Pulmonary artery endothelial cell (primary cell): ENCODE data around the gene ZSCAN10. TPM values are rescaled to one million over a fixed set of nuclear protein-coding genes. Genes with fewer than 3 reads are reported as not detected.

Source experiments
- DNase-seq: peaks from one replicate; pipeline ENCODE4 v3.0.0-alpha.2; 2011; ENCODE audit warnings: low read depth, low spot score
- total RNA-seq: library from RNA; depleted of rRNA; stranded (reverse); fragments of >200 nt; gene quantifications from 2 replicates; pipeline ENCODE4 v1.2.3, GENCODE V29; 2014

The ZSCAN10 gene
- total RNA-seq, 1 donor from 2014 or later = not detected

GRCh38 chr16:3049921-3050481 is 49.1 kb downstream of the ZSCAN10 start:
- no peak for DNase-seq

GRCh38 chr16:3047387-3047720 is 51.7 kb downstream of the ZSCAN10 start:
- DNase-seq = no peak

- no peak for DNase-seq
Measured at GRCh38 chr16:3046641-3047386, 52.3 kb downstream of the ZSCAN10 start.

GRCh38 chr16:3045758-3046640 is 53.1 kb downstream of the ZSCAN10 start, which contains the start of gene MMP25:
TSS of gene MMP25 (plus strand) at chr16:3046561. CDS start at chr16:3046918, 357 bp downstream.
- DNase-seq = no peak

- DNase-seq = no peak
Measured at GRCh38 chr16:3044708-3045107, 54.4 kb downstream of the ZSCAN10 start.

- DNase-seq = no peak
Measured at GRCh38 chr16:3042376-3042775, 56.7 kb downstream of the ZSCAN10 start.

GRCh38 chr16:3038896-3039295 is 60.2 kb downstream of the ZSCAN10 start:
- no peak for DNase-seq

Other genes starting within 250 kb of the ZSCAN10 start
- gene PRSS22, start 241.1 kb downstream of the ZSCAN10 start, total RNA-seq = not detected in 2 replicates
- gene FLYWCH2, start 216.1 kb downstream of the ZSCAN10 start, total RNA-seq = 38.9 and 49.6 TPM in 2 replicates
- 32.5 and 33.4 TPM in 2 replicates for gene FLYWCH1, start 187.4 kb downstream of the ZSCAN10 start, total RNA-seq
- not detected in 2 replicates for gene KREMEN2, start 135.0 kb downstream of the ZSCAN10 start, total RNA-seq
- 15.9 and 16.2 TPM in 2 replicates for gene PAQR4, start 129.9 kb downstream of the ZSCAN10 start, total RNA-seq
- 4.6 and 8.2 TPM in 2 replicates for gene PKMYT1, start 118.8 kb downstream of the ZSCAN10 start, total RNA-seq
- not detected in 2 replicates for gene CLDN9, start 86.4 kb downstream of the ZSCAN10 start, total RNA-seq
- gene CLDN6, start 81.1 kb downstream of the ZSCAN10 start, total RNA-seq = not detected in 2 replicates
- 158 and 171 TPM in 2 replicates for gene TNFRSF12A, start 78.9 kb downstream of the ZSCAN10 start, total RNA-seq
- gene HCFC1R1, start 75.4 kb downstream of the ZSCAN10 start, total RNA-seq = 10.0 and 11.5 TPM in 2 replicates
- 24.0 and 32.3 TPM in 2 replicates for gene THOC6, start 75.3 kb downstream of the ZSCAN10 start, total RNA-seq
- not detected in 2 replicates for gene BICDL2, start 62.4 kb downstream of the ZSCAN10 start, total RNA-seq
- gene MMP25, start 52.7 kb downstream of the ZSCAN10 start, total RNA-seq = 0.04 and 0.13 TPM in 2 replicates
- 33.7 and 60.3 TPM in 2 replicates for gene IL32, start 33.7 kb downstream of the ZSCAN10 start, total RNA-seq
- gene ZNF205, start 13.3 kb upstream of the ZSCAN10 start, total RNA-seq = 21.3 and 22.5 TPM in 2 replicates
- 4.8 and 5.0 TPM in 2 replicates for gene ZNF213, start 35.7 kb upstream of the ZSCAN10 start, total RNA-seq
- 0.13 TPM in 1 of 2 replicates, not detected in the other for gene OR1F1, start 88.9 kb upstream of the ZSCAN10 start, total RNA-seq
- 10.6 and 12.9 TPM in 2 replicates for gene ZNF200, start 135.9 kb upstream of the ZSCAN10 start, total RNA-seq
- gene MEFV, start 157.3 kb upstream of the ZSCAN10 start, total RNA-seq = not detected in 2 replicates
- 39.6 and 52.1 TPM in 2 replicates for gene ZNF263, start 184.2 kb upstream of the ZSCAN10 start, total RNA-seq
- gene TIGD7, start 206.1 kb upstream of the ZSCAN10 start, total RNA-seq = 3.4 and 4.7 TPM in 2 replicates
- 17.6 and 20.3 TPM in 2 replicates for gene ZNF75A, start 206.2 kb upstream of the ZSCAN10 start, total RNA-seq